Measurements from ENCODE around the gene AKT3. TPM values are rescaled to one million over a fixed set of nuclear protein-coding genes. Genes with fewer than 3 reads are reported as not detected.

The AKT3 gene
- total RNA-seq (2014; rRNA removed; shearing (Covaris generic)) = 18.5 and 22.6 TPM in 2 replicates
- polyA plus RNA-seq (2016; fragmentation: Nextera tagmentation; extraction: Ambion mirVana) = 4.5 and 5.9 TPM in 2 replicates
- long read RNA-seq = 0 reads

GRCh38 chr1:243850202-243850451 lies at the start of gene AKT3:
Gene AKT3 (minus strand): TSS chr1:243850243. CDS start chr1:243843170, 7,073 bp downstream.
- H3K27me3 Mint-ChIP-seq (ENCODE audit: insufficient read depth, low read depth, poor library complexity) = peaks cover 8% of the 10 kb centered on the region
- peak within 1 kb of the TSS; percentile 74 for H3K4me2 ChIP-seq
- peak within 1 kb of the TSS; percentile 60 for H3K4me3 ChIP-seq
- no peaks in the 10 kb centered on the region for H3K36me3 ChIP-seq (ENCODE audit: insufficient read depth)
- DNase-seq (ENCODE audit: low spot score) = peak; percentile 84
- no peaks in the 10 kb centered on the region; the same call in 2 of the 3 replicates for H3K36me3 Mint-ChIP-seq (ENCODE audit: low read depth)
- no peak for TF ChIP-seq NANOG (IDR thresholded peaks at IDR 0.05; ENCODE audit: borderline replicate concordance)
- TF ChIP-seq JUNB (IDR thresholded peaks at IDR 0.05; ENCODE audit: unreplicated experiment) = no peak
- TF ChIP-seq ZNF331 (CRISPR knock-in tag; IDR thresholded peaks at IDR 0.05; ENCODE audit: low read depth) = no peak
- TF ChIP-seq ZNF462 (CRISPR knock-in tag; IDR thresholded peaks at IDR 0.05) = no peak
- no peak for TF ChIP-seq STAT1 (IDR thresholded peaks at IDR 0.05; ENCODE audit: unreplicated experiment)
- no peak for TF ChIP-seq EZH2 (IDR thresholded peaks at IDR 0.05; ENCODE audit: low read depth, unreplicated experiment)
- no peak for TF ChIP-seq CREB1 (CRISPR knock-in tag; IDR thresholded peaks at IDR 0.05; ENCODE audit: low read depth)
- no peak for TF ChIP-seq EZH2phosphoT487 (IDR thresholded peaks at IDR 0.05; ENCODE audit: unreplicated experiment)
- TF ChIP-seq ETS1 (IDR thresholded peaks at IDR 0.05) = no peak
- TF ChIP-seq REST (IDR thresholded peaks at IDR 0.05; ENCODE audit: unreplicated experiment) = no peak
- no peak for TF ChIP-seq ZNF114 (CRISPR knock-in tag; IDR thresholded peaks at IDR 0.05)
- TF ChIP-seq POLR2AphosphoS5 (IDR thresholded peaks at IDR 0.05; ENCODE audit: low read depth) = no peak; the same call in 1 of the 2 replicates
- no peak for TF ChIP-seq CTCF (conservative IDR thresholded peaks at IDR 0.05; ENCODE audit: low read depth in 2 of 2)
- peaks cover 34% of the 10 kb centered on the region for H3K79me2 ChIP-seq (replicated peaks; ENCODE audit: insufficient read depth)
- H3K4me3 Mint-ChIP-seq = peak within 1 kb of the TSS; percentile 97
- H3K27me3 ChIP-seq (ENCODE audit: insufficient read depth) = no peaks in the 10 kb centered on the region
- no peaks in the 10 kb centered on the region for H3K9me2 ChIP-seq (ENCODE audit: insufficient read depth)
- H4K20me1 ChIP-seq (replicated peaks; ENCODE audit: insufficient read depth) = no peaks in the 10 kb centered on the region
- no peaks in the 10 kb centered on the region for H3F3A ChIP-seq (replicated peaks; ENCODE audit: low read depth)
- 0 out of 2 replicates have a peak, but pooled peaks cover 9% of the 10 kb centered on the region for H3K4me1 ChIP-seq (ENCODE audit: insufficient read depth)
- peak; percentile 29 for ATAC-seq
- H3K27ac ChIP-seq (ENCODE audit: low read depth) = peak within 1 kb of the TSS; percentile 91
- H3K9me3 Mint-ChIP-seq = no peaks in the 10 kb centered on the region; the same call in 2 of the 3 replicates
- peak within 1 kb of the TSS; percentile 99 for H3K27ac Mint-ChIP-seq
- H3K4me1 Mint-ChIP-seq = peaks cover 20% of the 10 kb centered on the region
- H2AFZ ChIP-seq = peak within 1 kb of the TSS; percentile 43

Data from GM23338 (cell line).